ENCODE data around the gene CDK11B.

CDK11B gene

DNA sequence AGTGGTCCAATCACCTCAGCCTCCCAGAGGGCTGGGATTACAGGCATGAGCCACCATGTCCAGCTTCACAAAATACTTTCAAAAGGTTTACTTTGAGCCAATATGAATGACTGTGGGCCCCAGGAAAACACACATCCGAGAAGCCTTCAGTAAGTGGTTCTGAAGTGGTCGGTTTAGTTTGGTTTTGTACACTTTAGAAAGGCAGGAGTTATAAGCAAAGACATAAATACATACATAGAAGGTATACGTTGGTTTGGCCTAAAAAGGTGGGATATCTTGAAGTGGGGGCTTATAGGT is 46.8 kb downstream of the CDK11B start:
- Histone ChIP-seq H3K4me1 (ENCODE audit: control insufficient read depth, insufficient read depth, low read length, unreplicated experiment) (peaks cover 8% of the 10 kb centered on the region), H3K27me3 (ENCODE audit: insufficient read depth, low read length) (no peaks in the 10 kb centered on the region), H2AFZ (ENCODE audit: low read length, unreplicated experiment) (no peak overlapping the region), H3K36me3 (ENCODE audit: insufficient read depth, low read length) (no peaks in the 10 kb centered on the region), H3K27ac (ENCODE audit: low read depth, low read length) (no peak overlapping the region), H3K4me3 (ENCODE audit: low read depth, low read length) (no peak overlapping the region), H3K79me2 (ENCODE audit: control insufficient read depth, insufficient read depth, low read length, unreplicated experiment) (peaks cover 16% of the 10 kb centered on the region)

DNA sequence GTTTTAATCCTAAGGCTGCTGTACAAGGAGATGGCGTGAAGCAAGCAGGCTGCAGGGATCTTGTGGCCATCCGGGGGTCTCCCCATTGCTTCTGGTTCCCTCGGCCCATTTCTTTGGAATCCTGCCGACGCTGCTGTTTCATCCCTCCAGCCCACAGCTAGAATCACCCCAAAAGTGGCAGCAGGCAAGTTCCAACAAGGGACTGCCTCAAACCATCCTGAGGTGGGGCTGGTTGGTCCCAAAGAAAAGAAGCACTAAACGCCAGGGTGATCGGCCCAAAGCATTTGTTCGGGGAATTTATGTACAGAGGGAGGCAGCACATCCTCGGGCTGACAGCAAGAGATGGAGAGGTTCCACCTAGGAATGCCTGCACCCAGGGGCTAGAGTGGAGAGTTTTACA is 48.0 kb downstream of the CDK11B start:
- H3K79me2 ChIP-seq (ENCODE audit: control insufficient read depth, insufficient read depth, low read length, unreplicated experiment), result peaks cover 10% of the 10 kb centered on the region
- no peaks in the 10 kb centered on the region for H3K36me3 ChIP-seq (ENCODE audit: insufficient read depth, low read length)
- H3K4me3 ChIP-seq (ENCODE audit: low read depth, low read length), result no peak overlapping the region
- H3K27me3 ChIP-seq (ENCODE audit: insufficient read depth, low read length), result no peaks in the 10 kb centered on the region
- no peak overlapping the region for H3K27ac ChIP-seq (ENCODE audit: low read depth, low read length)
- H3K4me1 ChIP-seq (ENCODE audit: control insufficient read depth, insufficient read depth, low read length, unreplicated experiment), result peaks cover 5% of the 10 kb centered on the region
- H2AFZ ChIP-seq (ENCODE audit: low read length, unreplicated experiment), result no peak overlapping the region

DNA sequence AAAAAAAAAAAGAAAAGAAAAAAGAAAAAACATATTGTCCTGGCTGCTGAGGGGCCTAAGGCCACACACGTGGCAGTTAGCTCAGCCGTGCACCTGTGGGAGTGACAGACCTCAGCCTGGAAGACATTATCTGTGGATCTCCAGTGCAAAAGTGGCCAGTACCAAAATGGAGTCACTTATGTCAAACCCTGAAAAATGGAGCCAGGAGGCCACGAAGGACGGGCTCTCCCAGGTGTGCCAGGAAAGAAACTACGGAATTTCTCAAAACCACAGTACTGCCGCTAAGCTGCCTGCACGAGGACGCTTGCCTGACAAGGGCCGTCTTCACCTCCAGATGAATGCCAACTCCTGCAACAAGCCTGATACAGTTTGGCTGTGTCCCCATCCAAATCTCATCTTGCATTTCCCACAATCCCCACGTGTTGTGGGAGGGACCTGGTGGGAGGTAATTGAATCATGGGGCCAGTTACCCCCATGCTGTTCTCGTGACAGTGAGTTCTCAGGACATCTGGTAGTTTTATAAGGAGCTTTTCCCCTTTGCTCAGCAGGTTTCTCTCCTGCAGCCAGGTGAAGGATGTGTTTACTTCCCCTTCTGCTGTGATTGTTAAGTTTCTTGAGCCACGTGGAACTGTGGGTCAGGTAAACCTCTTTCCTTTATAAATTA is 48.9 kb downstream of the CDK11B start:
- no peaks in the 10 kb centered on the region for H3K27me3 ChIP-seq (ENCODE audit: insufficient read depth, low read length)
- H3K79me2 ChIP-seq (ENCODE audit: control insufficient read depth, insufficient read depth, low read length, unreplicated experiment), result peaks cover 10% of the 10 kb centered on the region
- H3K36me3 ChIP-seq (ENCODE audit: insufficient read depth, low read length), result no peaks in the 10 kb centered on the region
- peaks cover 5% of the 10 kb centered on the region for H3K4me1 ChIP-seq (ENCODE audit: control insufficient read depth, insufficient read depth, low read length, unreplicated experiment)
- no peak overlapping the region for H3K4me3 ChIP-seq (ENCODE audit: low read depth, low read length)
- H3K27ac ChIP-seq (ENCODE audit: low read depth, low read length), result no peak overlapping the region
- no peak overlapping the region for H2AFZ ChIP-seq (ENCODE audit: low read length, unreplicated experiment)

DNA sequence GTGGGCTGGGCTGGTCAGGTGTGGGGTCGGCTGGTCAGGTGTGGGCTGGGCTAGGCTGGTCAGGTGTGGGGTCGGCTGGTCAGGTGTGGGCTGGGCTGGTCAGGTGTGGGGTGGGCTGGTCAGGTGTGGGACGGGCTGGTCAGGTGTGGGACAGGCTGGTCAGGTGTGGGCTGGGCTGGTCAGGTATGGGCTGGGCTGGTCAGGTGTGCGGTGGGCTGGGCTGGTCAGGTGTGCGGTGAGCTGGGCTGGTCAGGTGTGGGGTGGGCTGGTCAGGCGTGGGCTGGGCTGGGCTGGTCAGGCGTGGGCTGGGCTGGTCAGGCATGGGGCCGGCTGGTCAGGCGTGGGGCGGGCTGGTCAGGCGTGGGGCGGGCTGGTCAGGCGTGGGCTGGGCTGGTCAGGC is 52.6 kb downstream of the CDK11B start:
- Histone ChIP-seq H3K27me3 (ENCODE audit: insufficient read depth, low read length) (no peaks in the 10 kb centered on the region), H2AFZ (ENCODE audit: low read length, unreplicated experiment) (no peak overlapping the region), H3K4me1 (ENCODE audit: control insufficient read depth, insufficient read depth, low read length, unreplicated experiment) (no peaks in the 10 kb centered on the region), H3K36me3 (ENCODE audit: insufficient read depth, low read length) (no peaks in the 10 kb centered on the region), H3K27ac (ENCODE audit: low read depth, low read length) (no peak overlapping the region), H3K79me2 (ENCODE audit: control insufficient read depth, insufficient read depth, low read length, unreplicated experiment) (no peaks in the 10 kb centered on the region), H3K4me3 (ENCODE audit: low read depth, low read length) (no peak overlapping the region)

DNA sequence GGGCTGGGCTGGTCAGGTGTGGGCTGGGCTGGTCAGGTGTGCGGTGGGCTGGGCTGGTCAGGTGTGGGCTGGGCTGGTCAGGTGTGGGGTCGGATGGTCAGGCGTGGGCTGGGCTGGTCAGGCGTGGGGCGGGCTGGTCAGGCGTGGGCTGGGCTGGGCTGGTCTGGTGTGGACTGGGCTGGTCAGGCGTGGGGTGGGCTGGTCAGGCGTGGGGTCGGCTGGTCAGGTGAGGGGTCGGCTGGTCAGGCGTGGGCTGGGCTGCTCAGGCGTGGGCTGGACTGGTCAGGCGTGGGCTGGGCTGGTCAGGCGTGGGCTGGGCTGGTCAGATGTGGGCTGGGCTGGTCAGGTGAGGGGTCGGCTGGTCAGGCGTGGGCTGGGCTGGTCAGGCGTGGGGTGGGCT is 53.1 kb downstream of the CDK11B start:
- H3K4me1 ChIP-seq (ENCODE audit: control insufficient read depth, insufficient read depth, low read length, unreplicated experiment), result no peaks in the 10 kb centered on the region

DNA sequence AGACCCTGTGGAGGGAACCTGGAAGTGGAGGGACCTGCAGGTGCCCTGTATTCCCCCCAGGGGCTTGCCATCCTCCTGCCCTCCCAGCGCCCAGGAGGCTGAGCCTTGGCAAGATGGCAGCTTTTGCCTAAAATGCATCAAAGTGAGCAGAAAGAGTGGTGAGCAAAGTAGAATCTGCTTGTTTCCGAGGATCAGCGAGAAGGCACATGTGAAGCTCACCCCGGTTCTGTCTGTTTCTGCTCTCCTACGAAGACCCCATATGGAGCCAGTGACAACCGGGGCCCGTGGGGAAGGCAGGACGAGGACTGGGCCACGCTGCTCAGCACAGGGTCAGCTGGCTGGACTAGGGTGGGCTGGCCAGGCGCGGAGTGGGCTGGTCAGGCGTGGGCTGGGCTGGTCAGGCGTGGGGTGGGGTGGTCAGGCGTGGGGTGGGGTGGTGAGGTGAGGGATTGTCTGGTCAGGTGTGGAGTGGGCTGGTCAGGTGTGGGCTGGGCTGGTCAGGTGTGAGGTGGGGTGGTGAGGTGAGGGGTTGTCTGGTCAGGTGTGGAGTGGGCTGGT is 53.7 kb downstream of the CDK11B start:
- Histone ChIP-seq H3K4me1 (ENCODE audit: control insufficient read depth, insufficient read depth, low read length, unreplicated experiment) (no peaks in the 10 kb centered on the region), H3K79me2 (ENCODE audit: control insufficient read depth, insufficient read depth, low read length, unreplicated experiment) (no peaks in the 10 kb centered on the region), H3K27ac (ENCODE audit: low read depth, low read length) (no peak overlapping the region), H2AFZ (ENCODE audit: low read length, unreplicated experiment) (no peak overlapping the region), H3K27me3 (ENCODE audit: insufficient read depth, low read length) (no peaks in the 10 kb centered on the region), H3K36me3 (ENCODE audit: insufficient read depth, low read length) (no peaks in the 10 kb centered on the region), H3K4me3 (ENCODE audit: low read depth, low read length) (no peak overlapping the region)

More for the DNA sequence above, 53.1 kb downstream of the CDK11B start:
- Histone ChIP-seq H2AFZ (ENCODE audit: low read length, unreplicated experiment) (no peak overlapping the region), H3K27me3 (ENCODE audit: insufficient read depth, low read length) (no peaks in the 10 kb centered on the region), H3K4me3 (ENCODE audit: low read depth, low read length) (no peak overlapping the region), H3K27ac (ENCODE audit: low read depth, low read length) (no peak overlapping the region), H3K36me3 (ENCODE audit: insufficient read depth, low read length) (no peaks in the 10 kb centered on the region), H3K79me2 (ENCODE audit: control insufficient read depth, insufficient read depth, low read length, unreplicated experiment) (no peaks in the 10 kb centered on the region)

DNA sequence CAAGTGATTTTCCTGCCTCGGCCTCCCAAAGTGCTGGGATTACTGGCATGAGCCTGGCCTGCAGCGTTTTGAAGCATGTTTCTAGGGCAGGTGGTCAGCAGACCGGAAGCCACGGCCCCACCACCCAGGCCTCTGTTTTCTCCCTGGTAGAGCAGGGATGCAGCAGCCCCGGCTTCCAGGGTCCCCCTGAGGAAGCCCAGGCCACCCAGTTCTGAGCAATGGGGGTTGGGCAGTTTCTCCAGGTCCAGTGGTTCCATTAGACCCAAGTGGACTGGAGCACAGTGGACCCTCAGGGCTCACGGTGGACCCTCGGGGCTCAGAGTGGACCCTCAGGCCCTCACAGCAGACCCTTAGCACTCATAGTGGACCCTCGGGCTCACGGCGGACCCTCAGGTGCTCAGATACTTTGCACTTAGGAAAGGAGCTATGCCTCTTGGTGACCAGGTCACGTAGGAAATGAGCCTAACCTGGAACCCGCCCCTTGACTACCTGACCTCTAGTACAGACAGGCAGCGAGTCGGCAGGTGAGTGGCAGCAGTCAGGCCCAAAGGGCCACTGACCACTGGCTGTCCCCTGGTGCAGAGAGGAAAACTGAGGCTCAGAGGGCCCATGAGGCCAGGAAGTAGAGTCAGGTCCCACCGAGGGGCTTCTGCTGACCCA is 54.3 kb downstream of the CDK11B start:
- H3K27ac ChIP-seq (ENCODE audit: low read depth, low read length), result no peak overlapping the region
- no peaks in the 10 kb centered on the region for H3K4me1 ChIP-seq (ENCODE audit: control insufficient read depth, insufficient read depth, low read length, unreplicated experiment)
- H3K4me3 ChIP-seq (ENCODE audit: low read depth, low read length), result no peak overlapping the region
- H3K27me3 ChIP-seq (ENCODE audit: insufficient read depth, low read length), result no peaks in the 10 kb centered on the region
- no peaks in the 10 kb centered on the region for H3K79me2 ChIP-seq (ENCODE audit: control insufficient read depth, insufficient read depth, low read length, unreplicated experiment)
- no peak overlapping the region for H2AFZ ChIP-seq (ENCODE audit: low read length, unreplicated experiment)
- H3K36me3 ChIP-seq (ENCODE audit: insufficient read depth, low read length), result no peaks in the 10 kb centered on the region

DNA sequence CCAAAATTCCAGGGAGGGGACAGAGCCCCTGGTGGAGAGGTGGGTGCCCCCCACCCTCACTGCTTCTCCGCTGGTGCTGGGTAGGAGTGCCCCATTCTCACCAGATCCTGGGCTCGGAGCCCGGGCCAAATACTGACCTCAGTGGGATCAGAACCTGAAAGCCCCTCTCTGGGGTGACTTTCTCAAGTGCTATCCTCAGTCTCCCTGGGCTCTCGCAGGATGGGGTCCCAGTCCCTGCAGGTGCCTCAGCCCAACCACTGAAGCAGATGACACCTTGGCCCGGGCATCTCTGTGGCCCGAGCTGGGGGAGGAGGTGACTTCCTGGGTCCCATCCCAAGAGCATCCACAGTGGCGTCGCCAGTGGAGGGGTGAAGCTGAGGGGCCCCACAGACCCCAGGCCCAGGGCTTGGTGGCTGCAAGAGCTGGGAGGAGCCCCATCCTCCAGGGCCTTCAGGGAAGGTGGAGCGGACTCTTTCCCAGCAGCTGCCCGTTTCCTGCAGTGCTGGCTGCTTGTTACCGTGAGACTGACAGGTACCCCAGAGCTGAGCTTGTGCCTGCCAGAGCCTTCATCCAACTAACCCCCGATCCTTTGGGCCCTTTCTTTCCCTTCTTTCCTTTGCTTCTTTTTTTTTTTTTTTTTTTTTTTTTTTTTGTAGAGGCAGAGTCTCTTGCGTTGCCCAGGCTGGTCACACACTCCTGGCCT is 55.0 kb downstream of the CDK11B start:
- no peak overlapping the region for H3K4me3 ChIP-seq (ENCODE audit: low read depth, low read length)
- H3K27me3 ChIP-seq (ENCODE audit: insufficient read depth, low read length), result no peaks in the 10 kb centered on the region
- no peak overlapping the region for H2AFZ ChIP-seq (ENCODE audit: low read length, unreplicated experiment)
- H3K4me1 ChIP-seq (ENCODE audit: control insufficient read depth, insufficient read depth, low read length, unreplicated experiment), result no peaks in the 10 kb centered on the region
- no peak overlapping the region for H3K27ac ChIP-seq (ENCODE audit: low read depth, low read length)
- no peaks in the 10 kb centered on the region for H3K36me3 ChIP-seq (ENCODE audit: insufficient read depth, low read length)
- H3K79me2 ChIP-seq (ENCODE audit: control insufficient read depth, insufficient read depth, low read length, unreplicated experiment), result no peaks in the 10 kb centered on the region

DNA sequence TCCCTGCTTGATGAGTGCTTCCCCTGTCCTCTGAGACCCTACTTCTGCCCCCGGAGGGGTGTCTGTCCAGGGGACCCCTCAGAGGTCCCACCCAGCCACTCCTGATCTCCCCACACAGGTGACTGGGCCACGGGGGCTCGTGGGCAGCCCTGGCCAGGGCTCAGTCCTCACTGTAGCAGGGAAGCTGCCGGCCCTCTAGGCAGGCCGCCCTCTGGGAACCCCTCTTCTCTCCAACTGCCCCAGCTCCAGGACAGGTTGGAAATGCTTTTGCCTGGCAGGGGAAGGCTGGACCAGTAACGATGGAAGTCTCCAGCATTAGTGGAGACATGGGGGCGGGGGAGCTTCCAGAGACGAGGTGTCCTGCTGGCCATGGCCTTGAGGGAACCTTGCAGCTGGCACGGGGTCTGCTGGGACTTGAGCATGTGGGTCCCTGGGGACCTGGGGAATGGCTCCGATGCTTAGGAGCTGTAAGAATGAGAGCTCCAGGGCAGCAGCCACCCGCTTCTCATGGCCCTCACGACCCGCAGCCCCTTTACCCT is 55.8 kb downstream of the CDK11B start:
- Histone ChIP-seq H3K27me3 (ENCODE audit: insufficient read depth, low read length) (no peaks in the 10 kb centered on the region), H3K27ac (ENCODE audit: low read depth, low read length) (no peak overlapping the region), H2AFZ (ENCODE audit: low read length, unreplicated experiment) (no peak overlapping the region), H3K79me2 (ENCODE audit: control insufficient read depth, insufficient read depth, low read length, unreplicated experiment) (no peaks in the 10 kb centered on the region), H3K36me3 (ENCODE audit: insufficient read depth, low read length) (no peaks in the 10 kb centered on the region), H3K4me3 (ENCODE audit: low read depth, low read length) (no peak overlapping the region), H3K4me1 (ENCODE audit: control insufficient read depth, insufficient read depth, low read length, unreplicated experiment) (peaks cover 2% of the 10 kb centered on the region)

DNA sequence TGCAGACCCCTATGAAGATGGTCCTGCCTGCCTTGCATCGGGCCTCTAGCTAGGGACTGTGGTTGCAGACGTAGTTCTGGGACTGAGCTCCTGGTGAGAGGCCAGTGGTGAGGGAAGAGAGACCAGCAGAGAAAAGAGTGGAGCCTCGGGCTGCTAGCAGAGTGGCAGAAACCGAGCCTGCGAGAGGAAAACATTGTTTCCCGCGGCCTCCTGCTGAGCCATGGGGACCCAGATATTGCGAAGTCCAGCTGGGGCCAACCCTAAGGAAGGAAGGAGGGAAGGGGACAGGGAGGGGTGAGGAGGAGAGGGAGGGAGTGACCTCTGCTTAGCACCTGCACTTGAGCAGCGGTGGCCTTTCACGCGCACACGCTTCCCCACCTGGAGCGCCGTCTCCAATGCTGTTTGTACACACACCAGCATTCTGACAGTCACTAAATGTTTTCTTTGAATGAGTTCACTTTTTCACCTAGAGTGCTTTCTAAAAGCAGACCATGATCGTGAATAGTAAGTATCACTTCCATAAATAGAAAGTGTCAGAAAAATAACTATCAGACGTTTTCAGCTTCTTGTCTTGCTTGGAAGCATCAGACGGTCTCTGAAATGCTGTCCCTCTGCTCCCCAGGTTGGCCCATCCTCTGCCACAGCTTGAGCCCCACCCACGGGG is 56.4 kb downstream of the CDK11B start:
- H3K27ac ChIP-seq (ENCODE audit: low read depth, low read length), result no peak overlapping the region
- H3K27me3 ChIP-seq (ENCODE audit: insufficient read depth, low read length), result no peaks in the 10 kb centered on the region
- no peaks in the 10 kb centered on the region for H3K36me3 ChIP-seq (ENCODE audit: insufficient read depth, low read length)
- no peaks in the 10 kb centered on the region for H3K79me2 ChIP-seq (ENCODE audit: control insufficient read depth, insufficient read depth, low read length, unreplicated experiment)
- no peak overlapping the region for H2AFZ ChIP-seq (ENCODE audit: low read length, unreplicated experiment)
- H3K4me3 ChIP-seq (ENCODE audit: low read depth, low read length), result no peak overlapping the region
- H3K4me1 ChIP-seq (ENCODE audit: control insufficient read depth, insufficient read depth, low read length, unreplicated experiment), result peaks cover 8% of the 10 kb centered on the region

Measured in ACC112 (cell line).